ENCODE results near the gene LIG1.

GRCh38 chr19:48121909-48122371 lies 48.2 kb downstream of the LIG1 start:
- TF ChIP-seq CTCF (IDR thresholded peaks at IDR 0.05) (no peak), POLR2A (IDR thresholded peaks at IDR 0.05) (no peak), EP300 (IDR thresholded peaks at IDR 0.05) (no peak)
